Hepatocyte (in vitro differentiated cells): Measurements from ENCODE around the gene ARHGAP6. TPM values are rescaled to one million over a fixed set of nuclear protein-coding genes. Genes with fewer than 3 reads are reported as not detected.

ENCODE experiments used
- DNase-seq: peaks from one replicate; pipeline ENCODE4 v3.0.0-alpha.2; 2016; ENCODE audit warnings: low spot score
- H2AFZ ChIP-seq: fragments of 200-600 bp; sonication (generic); 2 replicates; pipeline ENCODE4 v1.6.0; 2016; ENCODE audit warnings: antibody characterized with exemption, mild to moderate bottlenecking
- H3K27ac ChIP-seq: fragments of 200-600 bp; sonication (generic); 2 replicates; pipeline ENCODE4 v1.5.1; 2016; ENCODE audit warnings: mild to moderate bottlenecking
- H3K27me3 ChIP-seq: fragments of 200-600 bp; sonication (generic); 2 replicates; pipeline ENCODE4 v1.6.1; 2016
- H3K36me3 ChIP-seq: fragments of 200-600 bp; sonication (generic); replicated peaks from 2 replicates; pipeline ENCODE4 v1.5.1; 2016; ENCODE audit warnings: low read depth; ENCODE audit not compliant: insufficient read depth
- H3K4me1 ChIP-seq: fragments of 200-600 bp; sonication (generic); 2 replicates; pipeline ENCODE4 v1.5.1; 2016; ENCODE audit warnings: mild to moderate bottlenecking, moderate library complexity; ENCODE audit not compliant: insufficient read depth
- H3K4me2 ChIP-seq: fragments of 200-600 bp; sonication (generic); 2 replicates; pipeline ENCODE4 v1.6.0; 2016
- H3K4me3 ChIP-seq: fragments of 200-600 bp; sonication (generic); 2 replicates; pipeline ENCODE4 v1.5.1; 2016; ENCODE audit warnings: mild to moderate bottlenecking
- H3K79me2 ChIP-seq: fragments of 200-600 bp; sonication (generic); 2 replicates; pipeline ENCODE4 v1.6.0; 2017; ENCODE audit warnings: mild to moderate bottlenecking
- H3K9me2 ChIP-seq: fragments of 200-600 bp; sonication (generic); replicated peaks from 2 replicates; pipeline ENCODE4 v1.6.0; 2017; ENCODE audit warnings: mild to moderate bottlenecking; ENCODE audit not compliant: insufficient read depth
- H3K9me3 ChIP-seq: fragments of 200-600 bp; sonication (generic); 2 replicates; pipeline ENCODE4 v1.5.1; 2016; ENCODE audit warnings: low read depth, mild to moderate bottlenecking
- H4K20me1 ChIP-seq: fragments of 200-600 bp; sonication (generic); 2 replicates; pipeline ENCODE4 v1.6.0; 2016; ENCODE audit warnings: mild to moderate bottlenecking; ENCODE audit not compliant: insufficient read depth, poor library complexity, severe bottlenecking
- EZH2 ChIP-seq: fragments of 200-600 bp; sonication (generic); IDR thresholded peaks from 2 replicates; pipeline ENCODE4 v1.6.1; 2016; ENCODE audit warnings: antibody characterized with exemption, mild to moderate bottlenecking, borderline replicate concordance
- EZH2phosphoT487 ChIP-seq: fragments of 200-600 bp; sonication (generic); IDR thresholded peaks from one replicate; pipeline ENCODE4 v1.6.1; 2018; ENCODE audit warnings: antibody characterized with exemption, mild to moderate bottlenecking, low read depth, moderate library complexity; ENCODE audit not compliant: unreplicated experiment, severe bottlenecking
- WGBS: methylation state at CpG from one replicate; pipeline ENCODE4 v1.1.6; 2016; ENCODE audit warnings: low lambda C conversion rate; ENCODE audit errors: missing lambda C conversion rate; 5-methylcytosine and 5-hydroxymethylcytosine counted together
- polyA plus RNA-seq: library from polyadenylated mRNA; unstranded; fragments of >200 nt; fragmentation: Nextera tagmentation; extraction: Ambion mirVana; gene quantifications from 2 replicates; pipeline ENCODE4 v1.2.1, GENCODE V29; 2016
- total RNA-seq: library from RNA; depleted of rRNA; stranded (reverse); fragments of >200 nt; gene quantifications from 2 replicates; pipeline ENCODE4 v1.2.3, GENCODE V29; 2014
- TF ChIP-seq, protein P1 (sequence below): fragments of 200-600 bp; sonication (generic); IDR thresholded peaks from 2 replicates; pipeline ENCODE4 v1.5.1; 2016; ENCODE audit warnings: antibody characterized with exemption, mild to moderate bottlenecking; ENCODE audit not compliant: poor library complexity

The ARHGAP6 gene
- total and polyA plus RNA-seq, 2 experiments from 2014 or later: 4.9 to 6.9 TPM

DNA sequence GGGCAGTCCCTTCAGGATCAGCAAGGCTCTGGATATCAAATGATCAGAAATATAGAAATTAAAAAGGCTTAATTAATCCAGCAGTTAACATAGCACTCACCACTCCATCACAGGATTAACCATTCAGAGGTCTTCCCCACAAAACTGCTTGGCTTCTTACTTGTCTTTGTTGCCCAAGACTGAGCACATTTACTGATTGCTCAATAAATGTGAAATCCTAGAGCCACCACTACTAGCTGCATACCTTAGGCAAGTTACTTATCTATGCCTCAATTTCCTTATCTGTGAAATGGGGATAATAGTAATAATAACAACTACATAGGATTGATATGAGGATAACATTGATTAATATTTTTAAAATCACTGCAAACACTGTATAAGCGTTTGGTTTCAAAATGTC, 124.2 kb downstream of the ARHGAP6 start:
- Histone ChIP-seq H2AFZ (no peak overlapping the region), H3K27ac (no peak overlapping the region), H3K4me3 (no peak overlapping the region), H3K36me3 (no peaks in the 10 kb centered on the region), H3K9me3 (no peaks in the 10 kb centered on the region), H3K4me1 (no peaks in the 10 kb centered on the region), H3K27me3 (no peaks in the 10 kb centered on the region), H3K9me2 (no peaks in the 10 kb centered on the region), H4K20me1 (no peaks in the 10 kb centered on the region), H3K79me2 (no peaks in the 10 kb centered on the region), H3K4me2 (no peak overlapping the region)
- DNase-seq: no peak
- WGBS: 67% methylated on average over 1 of the region's 1 CpG
- TF ChIP-seq EZH2phosphoT487 (no peak), EZH2 (no peak)
- TF ChIP-seq, protein P1, sequence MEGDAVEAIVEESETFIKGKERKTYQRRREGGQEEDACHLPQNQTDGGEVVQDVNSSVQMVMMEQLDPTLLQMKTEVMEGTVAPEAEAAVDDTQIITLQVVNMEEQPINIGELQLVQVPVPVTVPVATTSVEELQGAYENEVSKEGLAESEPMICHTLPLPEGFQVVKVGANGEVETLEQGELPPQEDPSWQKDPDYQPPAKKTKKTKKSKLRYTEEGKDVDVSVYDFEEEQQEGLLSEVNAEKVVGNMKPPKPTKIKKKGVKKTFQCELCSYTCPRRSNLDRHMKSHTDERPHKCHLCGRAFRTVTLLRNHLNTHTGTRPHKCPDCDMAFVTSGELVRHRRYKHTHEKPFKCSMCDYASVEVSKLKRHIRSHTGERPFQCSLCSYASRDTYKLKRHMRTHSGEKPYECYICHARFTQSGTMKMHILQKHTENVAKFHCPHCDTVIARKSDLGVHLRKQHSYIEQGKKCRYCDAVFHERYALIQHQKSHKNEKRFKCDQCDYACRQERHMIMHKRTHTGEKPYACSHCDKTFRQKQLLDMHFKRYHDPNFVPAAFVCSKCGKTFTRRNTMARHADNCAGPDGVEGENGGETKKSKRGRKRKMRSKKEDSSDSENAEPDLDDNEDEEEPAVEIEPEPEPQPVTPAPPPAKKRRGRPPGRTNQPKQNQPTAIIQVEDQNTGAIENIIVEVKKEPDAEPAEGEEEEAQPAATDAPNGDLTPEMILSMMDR: no peak

DNA sequence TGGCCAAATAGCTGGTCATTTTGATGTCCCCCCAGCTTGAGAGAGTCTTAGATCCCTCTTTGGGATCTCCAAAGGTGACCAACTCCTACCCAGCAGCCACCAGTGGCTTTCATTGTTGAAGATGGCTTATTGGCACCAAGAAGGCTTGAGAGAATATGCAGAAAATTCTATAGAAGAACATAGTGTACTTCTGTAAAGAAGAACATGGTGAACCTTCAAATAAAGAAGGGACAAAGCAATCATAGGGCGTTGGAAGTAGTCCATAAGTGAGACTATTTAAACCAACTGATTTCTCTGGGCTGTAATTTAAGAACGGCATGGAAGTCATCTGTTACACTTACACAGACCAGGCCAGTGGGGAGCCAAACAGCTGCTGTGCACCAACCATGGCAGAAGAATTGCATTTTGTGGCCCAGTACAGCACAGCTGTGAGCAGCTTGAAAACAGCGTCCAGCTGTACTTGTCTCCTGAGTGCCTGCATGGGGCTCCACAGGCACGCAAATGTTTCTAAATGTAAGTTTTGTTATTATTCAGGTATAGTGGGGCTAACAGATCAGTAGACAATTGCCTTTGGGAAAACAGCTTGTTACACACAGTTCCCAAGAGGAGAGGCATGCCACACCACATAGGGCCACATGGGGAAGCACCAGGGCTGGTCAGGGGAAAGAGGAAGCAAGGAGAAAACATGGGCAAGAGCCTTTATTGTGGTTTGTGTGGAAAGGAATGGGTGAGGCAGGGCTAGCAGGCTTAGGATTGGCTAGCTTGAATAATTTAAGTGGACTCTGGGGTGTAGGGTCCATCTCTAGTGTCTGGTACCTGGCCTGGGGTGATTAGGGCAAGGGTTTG, 125.0 kb downstream of the ARHGAP6 start:
- no peak overlapping the region for H3K4me2 ChIP-seq
- no peak for DNase-seq
- no peak overlapping the region for H3K27ac ChIP-seq
- 82% methylated on average over 4 of the region's 4 CpGs for WGBS
- H2AFZ ChIP-seq: no peak overlapping the region
- no peak overlapping the region for H3K4me3 ChIP-seq
- H4K20me1 ChIP-seq: no peaks in the 10 kb centered on the region
- TF ChIP-seq EZH2phosphoT487 (no peak), EZH2 (no peak)
- TF ChIP-seq, protein P1: no peak
- H3K36me3 ChIP-seq: no peaks in the 10 kb centered on the region
- no peaks in the 10 kb centered on the region for H3K79me2 ChIP-seq
- no peaks in the 10 kb centered on the region for H3K9me2 ChIP-seq
- no peaks in the 10 kb centered on the region for H3K27me3 ChIP-seq
- no peaks in the 10 kb centered on the region for H3K9me3 ChIP-seq
- no peaks in the 10 kb centered on the region for H3K4me1 ChIP-seq

DNA sequence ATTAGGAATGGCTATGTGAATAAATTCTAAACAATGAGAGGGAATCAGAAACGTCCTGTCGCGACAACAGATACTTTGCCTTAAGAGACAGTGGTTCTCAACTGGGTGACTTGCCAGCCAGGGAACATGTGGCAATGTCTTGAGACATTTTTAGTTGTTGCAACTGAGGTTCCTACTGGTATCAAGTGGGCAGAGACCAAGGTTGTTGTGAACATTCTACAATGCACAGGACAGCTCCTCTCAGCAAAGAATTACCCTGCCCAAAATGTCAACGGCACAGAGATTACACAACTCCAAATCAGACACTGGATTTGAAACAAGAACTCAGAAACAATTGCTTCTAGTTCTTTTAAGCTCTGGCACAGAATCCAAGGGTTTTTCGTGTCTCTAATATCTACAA, 128.6 kb downstream of the ARHGAP6 start:
- H2AFZ ChIP-seq: no peak overlapping the region
- no peak overlapping the region for H3K27ac ChIP-seq
- no peak overlapping the region for H3K4me3 ChIP-seq
- no peaks in the 10 kb centered on the region for H3K79me2 ChIP-seq
- H3K36me3 ChIP-seq: no peaks in the 10 kb centered on the region
- WGBS: 68% methylated on average over 5 of the region's 5 CpGs
- H3K4me1 ChIP-seq: no peaks in the 10 kb centered on the region
- no peaks in the 10 kb centered on the region for H4K20me1 ChIP-seq
- no peak overlapping the region for H3K4me2 ChIP-seq
- no peaks in the 10 kb centered on the region for H3K9me2 ChIP-seq
- DNase-seq: no peak
- H3K9me3 ChIP-seq: no peaks in the 10 kb centered on the region
- H3K27me3 ChIP-seq: no peaks in the 10 kb centered on the region
- TF ChIP-seq EZH2 (no peak), EZH2phosphoT487 (no peak)
- TF ChIP-seq, protein P1: no peak
